ENCODE results near the gene LDB2.

DNA sequence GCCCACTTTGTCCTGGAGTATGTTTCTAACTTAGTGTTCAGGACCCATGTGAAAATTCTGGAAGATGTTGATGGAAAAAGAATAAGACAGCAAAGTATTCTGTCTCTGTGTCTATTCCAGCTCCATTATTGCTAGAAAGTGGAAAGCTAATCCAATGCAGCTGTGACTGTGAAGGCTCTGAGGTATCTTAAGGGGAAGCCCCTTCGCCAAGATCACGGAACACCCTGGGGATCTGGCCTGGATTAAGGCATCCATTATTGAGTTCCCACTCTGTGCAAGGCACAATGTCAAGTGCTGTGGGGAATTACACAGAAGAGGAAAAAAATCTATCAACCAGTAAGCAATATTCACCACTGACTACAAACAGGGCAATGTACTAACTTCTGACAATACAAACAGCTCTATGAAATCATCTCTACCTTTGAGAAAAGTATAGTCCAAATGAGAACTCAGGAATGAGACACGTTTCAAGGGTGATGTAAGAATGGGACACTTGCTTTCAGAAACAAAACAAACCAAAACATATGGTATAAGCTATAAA, 222.1 kb downstream of the LDB2 start:
- TF ChIP-seq, protein P1, sequence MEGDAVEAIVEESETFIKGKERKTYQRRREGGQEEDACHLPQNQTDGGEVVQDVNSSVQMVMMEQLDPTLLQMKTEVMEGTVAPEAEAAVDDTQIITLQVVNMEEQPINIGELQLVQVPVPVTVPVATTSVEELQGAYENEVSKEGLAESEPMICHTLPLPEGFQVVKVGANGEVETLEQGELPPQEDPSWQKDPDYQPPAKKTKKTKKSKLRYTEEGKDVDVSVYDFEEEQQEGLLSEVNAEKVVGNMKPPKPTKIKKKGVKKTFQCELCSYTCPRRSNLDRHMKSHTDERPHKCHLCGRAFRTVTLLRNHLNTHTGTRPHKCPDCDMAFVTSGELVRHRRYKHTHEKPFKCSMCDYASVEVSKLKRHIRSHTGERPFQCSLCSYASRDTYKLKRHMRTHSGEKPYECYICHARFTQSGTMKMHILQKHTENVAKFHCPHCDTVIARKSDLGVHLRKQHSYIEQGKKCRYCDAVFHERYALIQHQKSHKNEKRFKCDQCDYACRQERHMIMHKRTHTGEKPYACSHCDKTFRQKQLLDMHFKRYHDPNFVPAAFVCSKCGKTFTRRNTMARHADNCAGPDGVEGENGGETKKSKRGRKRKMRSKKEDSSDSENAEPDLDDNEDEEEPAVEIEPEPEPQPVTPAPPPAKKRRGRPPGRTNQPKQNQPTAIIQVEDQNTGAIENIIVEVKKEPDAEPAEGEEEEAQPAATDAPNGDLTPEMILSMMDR (conservative IDR thresholded peaks at IDR 0.05; ENCODE audit: low read length): no peak
- TF ChIP-seq EZH2phosphoT487 (IDR thresholded peaks at IDR 0.05; ENCODE audit: borderline replicate concordance): no peak

Data from Loucy (cell line).